ENCODE measurements around the gene MYO15A. TPM values are rescaled to one million over a fixed set of nuclear protein-coding genes. Genes with fewer than 3 reads are reported as not detected.

MYO15A gene
- polyA plus RNA-seq, 1 donor (not counting 4 experiments of a cell fraction or from before 2014, with no cell fraction given): 0.20 TPM

DNA sequence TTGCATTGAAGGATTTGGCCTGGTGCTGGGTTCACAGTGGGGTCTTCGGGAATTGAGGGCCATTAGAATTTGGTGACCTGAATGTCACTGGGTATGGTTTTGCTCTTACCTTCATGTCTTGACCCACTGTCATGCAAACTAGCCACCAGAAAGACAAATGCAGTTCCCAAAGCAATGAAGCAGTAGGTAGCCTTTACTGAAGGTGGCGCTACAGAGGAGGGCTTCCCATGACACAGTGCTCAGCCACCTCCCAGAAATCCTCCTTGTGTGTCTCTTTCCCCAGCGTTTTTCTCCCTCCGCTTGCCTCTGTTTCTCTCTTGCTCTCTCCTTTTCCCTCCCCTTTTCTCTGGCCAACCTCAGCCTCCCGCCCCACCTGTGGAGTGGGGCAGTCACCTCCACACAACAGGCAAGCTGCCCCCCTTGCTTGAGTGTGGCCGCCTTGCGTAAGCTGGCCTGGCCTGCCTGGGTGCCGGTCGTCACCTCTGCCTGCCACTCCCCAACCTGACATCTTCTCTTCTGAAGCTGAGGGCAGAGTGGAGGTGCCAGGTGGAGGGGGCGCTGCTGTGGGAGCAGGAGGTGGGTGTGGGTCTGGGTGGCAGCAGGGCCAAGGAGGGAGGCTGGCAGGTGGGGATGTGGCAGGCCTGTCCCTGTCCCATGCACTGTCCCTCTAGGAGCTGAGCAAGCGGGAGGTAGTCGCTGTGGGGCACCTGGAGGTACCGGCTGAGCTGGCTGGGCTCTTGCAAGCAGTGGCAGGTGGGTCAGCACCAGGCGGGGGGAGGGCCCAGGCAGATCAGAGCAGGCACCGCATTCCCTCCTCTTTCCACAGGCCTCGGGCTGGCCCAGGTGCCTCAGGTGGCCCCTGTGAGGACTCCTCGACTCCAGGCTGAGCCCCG is 34.7 kb downstream of the MYO15A start:
- Histone ChIP-seq H3K9me1 (ENCODE audit: control insufficient read depth, extremely low read depth, insufficient read depth, low read length) (no peaks in the 10 kb centered on the region), H3K27me3 (ENCODE audit: control insufficient read depth, extremely low read depth, insufficient read depth, low read length) (peaks cover 9% of the 10 kb centered on the region), H4K20me1 (ENCODE audit: control insufficient read depth, extremely low read depth, insufficient read depth, low read length) (no peaks in the 10 kb centered on the region), H3K79me2 (ENCODE audit: control insufficient read depth, insufficient read depth, low read length) (no peaks in the 10 kb centered on the region), H3K4me2 (ENCODE audit: control insufficient read depth, extremely low read depth, insufficient read depth, low read depth, low read length) (no peak overlapping the region), H3K9me3 (ENCODE audit: control insufficient read depth, low read depth, low read length) (no peaks in the 10 kb centered on the region), H3K4me3 (ENCODE audit: control insufficient read depth in 2 of 3, extremely low read depth in 1 of 3, insufficient read depth in 2 of 3, low read depth in 1 of 3, low read length in 3 of 3) (no peak overlapping the region), H2AFZ (ENCODE audit: control insufficient read depth, low read length) (no peak overlapping the region), H3K9ac (ENCODE audit: control insufficient read depth, extremely low read depth, insufficient read depth, low read length) (no peak overlapping the region), H3K27ac (ENCODE audit: control insufficient read depth, insufficient read depth, low read length) (no peak overlapping the region), H3K4me1 (ENCODE audit: control insufficient read depth, extremely low read depth, insufficient read depth, low read length) (no peaks in the 10 kb centered on the region), H3K36me3 (ENCODE audit: control insufficient read depth in 2 of 2, extremely low read depth in 1 of 2, insufficient read depth in 2 of 2, low read length in 2 of 2) (no peaks in the 10 kb centered on the region)
- FAIRE-seq (no peak), DNase-seq (ENCODE audit: low read depth, low spot score) (no peak)
- dilution Hi-C loops (cut with MboI; ENCODE audit: extremely low pct_ligation_motif_present, low sequenced_read_pairs): no loop called here
- no peak for TF ChIP-seq EZH2 (IDR thresholded peaks at IDR 0.05; ENCODE audit: low read length)
- TF ChIP-seq, protein P1, sequence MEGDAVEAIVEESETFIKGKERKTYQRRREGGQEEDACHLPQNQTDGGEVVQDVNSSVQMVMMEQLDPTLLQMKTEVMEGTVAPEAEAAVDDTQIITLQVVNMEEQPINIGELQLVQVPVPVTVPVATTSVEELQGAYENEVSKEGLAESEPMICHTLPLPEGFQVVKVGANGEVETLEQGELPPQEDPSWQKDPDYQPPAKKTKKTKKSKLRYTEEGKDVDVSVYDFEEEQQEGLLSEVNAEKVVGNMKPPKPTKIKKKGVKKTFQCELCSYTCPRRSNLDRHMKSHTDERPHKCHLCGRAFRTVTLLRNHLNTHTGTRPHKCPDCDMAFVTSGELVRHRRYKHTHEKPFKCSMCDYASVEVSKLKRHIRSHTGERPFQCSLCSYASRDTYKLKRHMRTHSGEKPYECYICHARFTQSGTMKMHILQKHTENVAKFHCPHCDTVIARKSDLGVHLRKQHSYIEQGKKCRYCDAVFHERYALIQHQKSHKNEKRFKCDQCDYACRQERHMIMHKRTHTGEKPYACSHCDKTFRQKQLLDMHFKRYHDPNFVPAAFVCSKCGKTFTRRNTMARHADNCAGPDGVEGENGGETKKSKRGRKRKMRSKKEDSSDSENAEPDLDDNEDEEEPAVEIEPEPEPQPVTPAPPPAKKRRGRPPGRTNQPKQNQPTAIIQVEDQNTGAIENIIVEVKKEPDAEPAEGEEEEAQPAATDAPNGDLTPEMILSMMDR (optimal IDR thresholded peaks at IDR 0.05 in 1 of 3, IDR thresholded peaks at IDR 0.05 in 1 of 3, conservative IDR thresholded peaks at IDR 0.05 in 1 of 3; ENCODE audit: extremely low read depth in 1 of 3, insufficient read depth in 2 of 3, low read length in 3 of 3): peak; percentile 51 to 62 (median 61)

DNA sequence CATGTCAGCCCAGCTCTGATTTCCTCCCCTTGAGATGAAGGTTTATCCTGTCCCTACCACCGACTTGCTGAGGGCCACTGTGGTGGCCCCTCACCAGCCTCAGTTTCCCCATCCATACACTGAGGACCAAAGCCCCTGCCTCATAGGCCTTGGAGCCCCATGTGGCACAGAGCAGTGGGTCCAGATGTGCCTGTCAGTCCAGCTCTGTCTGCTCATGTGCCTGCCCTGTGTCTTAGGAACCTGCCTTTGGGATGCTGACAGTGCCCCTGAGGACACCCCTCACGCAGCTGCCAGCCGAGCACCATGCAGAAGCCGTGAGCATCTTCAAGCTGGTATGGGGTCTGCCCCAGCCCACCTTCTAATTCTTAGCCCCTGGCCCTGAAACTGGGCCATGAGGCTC is 35.7 kb downstream of the MYO15A start:
- no peaks in the 10 kb centered on the region for H3K36me3 ChIP-seq (ENCODE audit: control insufficient read depth in 2 of 2, extremely low read depth in 1 of 2, insufficient read depth in 2 of 2, low read length in 2 of 2)
- DNase-seq (ENCODE audit: low read depth, low spot score) (no peak), FAIRE-seq (no peak)
- no peak overlapping the region for H3K4me2 ChIP-seq (ENCODE audit: control insufficient read depth, extremely low read depth, insufficient read depth, low read depth, low read length)
- no peaks in the 10 kb centered on the region for H3K79me2 ChIP-seq (ENCODE audit: control insufficient read depth, insufficient read depth, low read length)
- TF ChIP-seq, protein P1 (optimal IDR thresholded peaks at IDR 0.05 in 1 of 3, IDR thresholded peaks at IDR 0.05 in 1 of 3, conservative IDR thresholded peaks at IDR 0.05 in 1 of 3; ENCODE audit: extremely low read depth in 1 of 3, insufficient read depth in 2 of 3, low read length in 3 of 3): no peak
- TF ChIP-seq EZH2 (IDR thresholded peaks at IDR 0.05; ENCODE audit: low read length): no peak
- peaks cover 4% of the 10 kb centered on the region for H3K27me3 ChIP-seq (ENCODE audit: control insufficient read depth, extremely low read depth, insufficient read depth, low read length)
- dilution Hi-C loops (cut with MboI; ENCODE audit: extremely low pct_ligation_motif_present, low sequenced_read_pairs): no loop called here
- no peak overlapping the region for H3K4me3 ChIP-seq (ENCODE audit: control insufficient read depth in 2 of 3, extremely low read depth in 1 of 3, insufficient read depth in 2 of 3, low read depth in 1 of 3, low read length in 3 of 3)
- H4K20me1 ChIP-seq (ENCODE audit: control insufficient read depth, extremely low read depth, insufficient read depth, low read length): no peaks in the 10 kb centered on the region
- H3K27ac ChIP-seq (ENCODE audit: control insufficient read depth, insufficient read depth, low read length): no peak overlapping the region
- no peak overlapping the region for H2AFZ ChIP-seq (ENCODE audit: control insufficient read depth, low read length)
- no peaks in the 10 kb centered on the region for H3K9me3 ChIP-seq (ENCODE audit: control insufficient read depth, low read depth, low read length)
- no peak overlapping the region for H3K9ac ChIP-seq (ENCODE audit: control insufficient read depth, extremely low read depth, insufficient read depth, low read length)
- H3K9me1 ChIP-seq (ENCODE audit: control insufficient read depth, extremely low read depth, insufficient read depth, low read length): no peaks in the 10 kb centered on the region
- no peaks in the 10 kb centered on the region for H3K4me1 ChIP-seq (ENCODE audit: control insufficient read depth, extremely low read depth, insufficient read depth, low read length)

All from keratinocyte (primary cell).